H7 (cell line): Measurements from ENCODE around the gene ARID2. TPM values are rescaled to one million over a fixed set of nuclear protein-coding genes. Genes with fewer than 3 reads are reported as not detected.

ENCODE experiments used
- DNase-seq: peaks from one replicate; pipeline ENCODE4 v3.0.0; 2012
- H3K27me3 ChIP-seq: 2 replicates; pipeline ENCODE4 v1.6.0; 2011; ENCODE audit warnings: mild to moderate bottlenecking, low read length; ENCODE audit not compliant: control insufficient read depth, insufficient read depth
- H3K36me3 ChIP-seq: replicated peaks from 2 replicates; pipeline ENCODE4 v1.5.1; 2011; ENCODE audit warnings: low read length; ENCODE audit not compliant: control insufficient read depth, insufficient read depth
- H3K4me3 ChIP-seq: 2 replicates; pipeline ENCODE4 v1.5.1; 2011; ENCODE audit warnings: low read depth, mild to moderate bottlenecking, control low read depth, low read length, moderate library complexity; ENCODE audit not compliant: insufficient read depth
- total RNA-seq: library from RNA; depleted of rRNA; stranded (reverse); fragments of >200 nt; shearing (Covaris generic); gene quantifications from 2 replicates; pipeline ENCODE4 v1.2.3, GENCODE V29; 2014; rRNA removed

ARID2 gene, protein sequence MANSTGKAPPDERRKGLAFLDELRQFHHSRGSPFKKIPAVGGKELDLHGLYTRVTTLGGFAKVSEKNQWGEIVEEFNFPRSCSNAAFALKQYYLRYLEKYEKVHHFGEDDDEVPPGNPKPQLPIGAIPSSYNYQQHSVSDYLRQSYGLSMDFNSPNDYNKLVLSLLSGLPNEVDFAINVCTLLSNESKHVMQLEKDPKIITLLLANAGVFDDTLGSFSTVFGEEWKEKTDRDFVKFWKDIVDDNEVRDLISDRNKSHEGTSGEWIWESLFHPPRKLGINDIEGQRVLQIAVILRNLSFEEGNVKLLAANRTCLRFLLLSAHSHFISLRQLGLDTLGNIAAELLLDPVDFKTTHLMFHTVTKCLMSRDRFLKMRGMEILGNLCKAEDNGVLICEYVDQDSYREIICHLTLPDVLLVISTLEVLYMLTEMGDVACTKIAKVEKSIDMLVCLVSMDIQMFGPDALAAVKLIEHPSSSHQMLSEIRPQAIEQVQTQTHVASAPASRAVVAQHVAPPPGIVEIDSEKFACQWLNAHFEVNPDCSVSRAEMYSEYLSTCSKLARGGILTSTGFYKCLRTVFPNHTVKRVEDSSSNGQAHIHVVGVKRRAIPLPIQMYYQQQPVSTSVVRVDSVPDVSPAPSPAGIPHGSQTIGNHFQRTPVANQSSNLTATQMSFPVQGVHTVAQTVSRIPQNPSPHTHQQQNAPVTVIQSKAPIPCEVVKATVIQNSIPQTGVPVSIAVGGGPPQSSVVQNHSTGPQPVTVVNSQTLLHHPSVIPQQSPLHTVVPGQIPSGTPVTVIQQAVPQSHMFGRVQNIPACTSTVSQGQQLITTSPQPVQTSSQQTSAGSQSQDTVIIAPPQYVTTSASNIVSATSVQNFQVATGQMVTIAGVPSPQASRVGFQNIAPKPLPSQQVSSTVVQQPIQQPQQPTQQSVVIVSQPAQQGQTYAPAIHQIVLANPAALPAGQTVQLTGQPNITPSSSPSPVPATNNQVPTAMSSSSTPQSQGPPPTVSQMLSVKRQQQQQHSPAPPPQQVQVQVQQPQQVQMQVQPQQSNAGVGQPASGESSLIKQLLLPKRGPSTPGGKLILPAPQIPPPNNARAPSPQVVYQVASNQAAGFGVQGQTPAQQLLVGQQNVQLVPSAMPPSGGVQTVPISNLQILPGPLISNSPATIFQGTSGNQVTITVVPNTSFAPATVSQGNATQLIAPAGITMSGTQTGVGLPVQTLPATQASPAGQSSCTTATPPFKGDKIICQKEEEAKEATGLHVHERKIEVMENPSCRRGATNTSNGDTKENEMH (N-terminal part only)
- total RNA-seq, result 20.4 and 32.3 TPM in 2 replicates

DNA sequence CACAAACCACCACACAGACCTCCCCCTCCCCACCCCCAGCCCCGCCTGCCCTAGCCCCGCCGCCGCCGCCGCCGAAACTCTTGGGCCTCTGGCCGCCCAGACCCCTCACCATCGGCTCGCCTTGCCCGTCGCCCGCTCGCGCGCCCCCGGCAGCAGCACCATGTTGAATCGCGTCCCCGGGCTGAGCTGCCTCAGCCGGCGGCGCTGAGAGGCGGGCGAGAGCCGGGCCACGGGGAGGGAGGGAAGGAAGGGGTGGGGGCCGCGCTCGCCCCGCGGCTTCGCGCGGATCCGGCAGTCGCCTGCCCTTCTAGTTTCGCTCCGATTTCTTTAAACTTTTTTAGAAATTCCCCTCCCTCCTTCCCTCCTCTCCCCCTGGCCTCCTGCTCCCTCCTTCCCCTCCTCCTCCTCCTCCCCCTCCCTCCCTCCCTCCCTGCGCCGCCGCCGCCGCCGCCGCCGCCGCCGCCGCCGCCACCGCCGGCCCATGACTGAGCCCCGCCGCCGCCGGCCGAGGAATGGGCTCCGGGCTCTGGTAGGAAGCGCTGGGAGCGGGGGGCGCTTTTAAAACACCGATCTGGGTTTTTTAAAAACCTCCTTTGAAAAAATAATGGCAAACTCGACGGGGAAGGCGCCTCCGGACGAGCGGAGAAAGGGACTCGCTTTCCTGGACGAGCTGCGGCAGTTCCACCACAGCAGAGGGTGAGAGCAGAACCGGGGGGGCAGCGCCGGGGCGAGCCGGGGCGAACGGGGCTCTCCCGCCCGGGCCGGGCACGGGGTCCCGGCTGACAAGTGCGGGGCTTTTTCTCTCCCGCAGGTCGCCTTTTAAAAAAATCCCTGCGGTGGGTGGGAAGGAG lies at the start of gene ARID2:
Gene ARID2 (plus strand): TSS at position 474 of the 851 bp plus-strand sequence. CDS start 131 bp downstream, at position 605.
- Histone ChIP-seq H3K36me3 (no peaks in the 10 kb centered on the region; the same call in 1 of the 2 replicates), H3K4me3 (peak within 1 kb of the TSS; percentile 90), H3K27me3 (no peaks in the 10 kb centered on the region)
- peak; percentile 68 for DNase-seq

- Histone ChIP-seq H3K4me3 (no peak overlapping the region), H3K36me3 (no peaks in the 10 kb centered on the region), H3K27me3 (no peaks in the 10 kb centered on the region)
- no peak for DNase-seq
These were observed 49.1 kb upstream of the ARID2 start for GRCh38 chr12:45680362-45680761.

GRCh38 chr12:45681465-45681864 lies 48.0 kb upstream of the ARID2 start:
- no peaks in the 10 kb centered on the region for H3K27me3 ChIP-seq
- no peak for DNase-seq
- H3K4me3 ChIP-seq, result no peak overlapping the region
- no peaks in the 10 kb centered on the region for H3K36me3 ChIP-seq

GRCh38 chr12:45685680-45686079 lies 43.8 kb upstream of the ARID2 start:
- DNase-seq, result no peak

DNA sequence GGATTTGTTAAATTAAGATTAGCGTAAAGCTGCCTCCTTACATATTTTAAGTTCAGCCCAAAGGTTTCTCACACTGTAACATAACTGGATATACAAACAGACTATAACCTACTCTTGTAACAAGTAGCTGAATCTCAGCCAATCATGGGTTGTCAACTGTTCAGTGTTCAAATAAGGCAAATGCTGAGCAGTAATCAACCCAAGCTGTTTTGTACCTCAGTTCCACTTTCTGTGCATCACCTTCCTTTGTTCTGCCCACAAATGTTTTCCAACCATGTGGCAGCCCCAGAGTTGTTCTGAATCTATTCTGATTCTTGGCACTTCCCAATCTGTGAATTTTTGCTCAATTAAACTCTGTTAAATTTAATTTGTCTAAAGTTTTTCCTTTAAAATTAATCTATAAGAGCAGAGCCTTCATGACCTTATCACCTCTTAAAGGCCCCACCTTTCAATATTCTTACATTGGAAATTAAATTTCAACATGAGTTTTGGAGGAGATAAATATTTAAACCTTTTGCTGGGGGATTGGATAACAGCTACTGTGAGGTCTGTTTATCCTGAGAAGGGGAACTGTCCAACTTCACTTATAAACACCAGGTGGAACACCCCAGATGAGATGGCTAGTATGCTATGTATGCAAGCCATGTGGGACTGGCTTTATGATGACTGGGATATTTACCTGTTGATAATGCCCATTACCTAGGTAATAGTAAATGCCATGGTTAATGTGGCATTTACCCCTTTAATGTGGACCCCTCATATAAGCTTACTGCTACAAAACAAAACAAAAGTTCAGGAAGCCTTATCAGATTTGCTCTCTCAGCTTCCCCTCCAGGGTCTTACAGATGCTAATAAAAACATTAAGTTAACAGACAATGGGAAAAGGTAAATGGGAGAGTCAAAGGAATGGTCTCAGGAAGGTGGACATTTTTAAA lies 42.2 kb upstream of the ARID2 start:
- Histone ChIP-seq H3K27me3 (no peaks in the 10 kb centered on the region), H3K36me3 (no peaks in the 10 kb centered on the region), H3K4me3 (no peak overlapping the region)
- no peak for DNase-seq

More at GRCh38 chr12:45685680-45686079, 43.8 kb upstream of the ARID2 start:
- Histone ChIP-seq H3K36me3 (no peaks in the 10 kb centered on the region), H3K27me3 (no peaks in the 10 kb centered on the region), H3K4me3 (no peak overlapping the region)

DNA sequence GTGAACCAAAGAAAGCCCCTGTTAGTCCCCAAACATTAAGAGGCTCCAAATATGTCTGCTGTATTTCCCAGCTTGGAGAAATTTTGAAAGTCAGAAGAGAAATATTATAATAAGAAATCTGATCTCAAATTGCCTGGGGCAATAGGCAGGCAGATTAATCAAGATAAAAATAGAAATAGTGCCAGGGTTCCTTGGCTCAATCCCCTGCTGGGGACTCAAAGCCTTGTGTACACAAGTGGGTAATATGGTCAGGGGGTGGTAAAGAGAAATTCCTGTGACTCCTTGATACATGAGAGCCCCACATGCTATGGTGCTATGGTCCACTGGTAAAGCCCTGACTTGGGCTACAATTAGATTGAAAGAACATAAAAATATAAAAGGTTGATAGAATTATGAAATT lies 41.3 kb upstream of the ARID2 start:
- Histone ChIP-seq H3K27me3 (no peaks in the 10 kb centered on the region), H3K36me3 (no peaks in the 10 kb centered on the region), H3K4me3 (no peak overlapping the region)
- DNase-seq, result no peak

- DNase-seq, result no peak
These were observed 34.5 kb upstream of the ARID2 start for GRCh38 chr12:45695035-45695434.

DNA sequence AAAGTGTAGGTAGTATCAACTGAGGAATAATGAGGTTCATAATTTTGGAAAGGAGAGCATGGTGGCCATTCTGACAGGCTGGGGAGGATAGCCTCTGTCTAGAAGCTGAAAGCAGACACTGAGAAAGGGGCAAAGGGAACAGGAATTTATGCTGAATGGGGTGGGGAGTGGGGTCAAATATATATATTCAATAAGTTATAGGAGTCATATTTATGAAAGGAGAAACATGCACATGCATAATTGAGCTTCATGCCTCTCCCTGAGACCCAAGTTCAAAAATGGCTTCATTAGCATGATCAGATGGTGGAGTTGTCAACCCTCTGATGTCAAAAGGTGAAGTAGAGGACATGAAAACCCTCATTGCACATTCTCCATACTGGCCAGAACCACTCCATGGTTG lies 33.9 kb upstream of the ARID2 start:
- DNase-seq, result no peak
- no peaks in the 10 kb centered on the region for H3K36me3 ChIP-seq
- no peak overlapping the region for H3K4me3 ChIP-seq
- no peaks in the 10 kb centered on the region for H3K27me3 ChIP-seq

More at GRCh38 chr12:45695035-45695434, 34.5 kb upstream of the ARID2 start:
- no peaks in the 10 kb centered on the region for H3K27me3 ChIP-seq
- no peaks in the 10 kb centered on the region for H3K36me3 ChIP-seq
- no peak overlapping the region for H3K4me3 ChIP-seq

- Histone ChIP-seq H3K36me3 (no peaks in the 10 kb centered on the region), H3K4me3 (no peak overlapping the region), H3K27me3 (no peaks in the 10 kb centered on the region)
- no peak for DNase-seq
These were observed 33.5 kb upstream of the ARID2 start for GRCh38 chr12:45696049-45696448.

- DNase-seq, result no peak
- no peaks in the 10 kb centered on the region for H3K27me3 ChIP-seq
- H3K4me3 ChIP-seq, result no peak overlapping the region
- H3K36me3 ChIP-seq, result no peaks in the 10 kb centered on the region
These were observed 32.1 kb upstream of the ARID2 start for GRCh38 chr12:45697371-45697770.

DNA sequence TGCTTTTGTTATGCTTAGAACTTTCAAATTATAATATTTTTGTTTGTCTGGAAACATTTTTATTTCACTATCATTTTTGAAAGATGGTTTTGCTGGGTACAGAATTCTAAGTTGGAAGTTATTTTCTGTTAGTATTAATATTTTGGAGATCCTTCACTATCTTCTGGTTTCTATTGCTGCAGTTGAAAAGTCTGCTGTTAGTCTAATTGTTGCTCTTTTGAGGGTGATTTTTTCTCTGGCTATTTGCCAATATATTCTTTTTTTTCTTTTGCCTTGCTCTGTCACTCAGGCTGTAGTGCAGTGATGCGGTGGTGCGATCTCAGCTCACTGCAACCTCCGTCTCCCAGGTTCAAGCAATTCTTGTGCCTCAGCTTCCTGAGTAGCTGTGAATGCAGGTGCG lies 28.2 kb upstream of the ARID2 start:
- no peak overlapping the region for H3K4me3 ChIP-seq
- no peaks in the 10 kb centered on the region for H3K27me3 ChIP-seq
- DNase-seq, result no peak
- no peaks in the 10 kb centered on the region for H3K36me3 ChIP-seq

GRCh38 chr12:45703942-45704341 lies 25.6 kb upstream of the ARID2 start:
- Histone ChIP-seq H3K27me3 (no peaks in the 10 kb centered on the region), H3K4me3 (no peak overlapping the region)
- no peak for DNase-seq

GRCh38 chr12:45704968-45705367 lies 24.5 kb upstream of the ARID2 start:
- H3K4me3 ChIP-seq, result no peak overlapping the region
- H3K27me3 ChIP-seq, result no peaks in the 10 kb centered on the region

More at GRCh38 chr12:45703942-45704341, 25.6 kb upstream of the ARID2 start:
- H3K36me3 ChIP-seq, result no peaks in the 10 kb centered on the region

More at GRCh38 chr12:45704968-45705367, 24.5 kb upstream of the ARID2 start:
- no peaks in the 10 kb centered on the region for H3K36me3 ChIP-seq
- no peak for DNase-seq
